ENCODE results near the gene CIDEC.
A peak's percentile ranks its signal among the peaks of the same experiment; 100 is the strongest.
"Not testable (repeated sequence)": the region's sequence is repeated elsewhere in the genome, so short reads cannot be mapped to it uniquely, and the experiment has no call there.

The CIDEC gene

GRCh38 chr3:9902372-9903237 lies 22.6 kb upstream of the CIDEC start, which contains the start of gene IL17RE:
TSS of gene IL17RE (plus strand) at chr3:9902848. CDS start at chr3:9902933, 85 bp downstream.
- in situ Hi-C loops (cut with HindIII; ENCODE audit: low sequenced_read_pairs) = no loop called here
- TF ChIP-seq CTCF (IDR thresholded peaks at IDR 0.05; ENCODE audit: low read depth, low read length) = no peak
- H3K4me3 ChIP-seq (ENCODE audit: low read depth, low read length) = no peak within 1 kb of the TSS
- no peak for DNase-seq (ENCODE audit: low read depth, low spot score)

GRCh38 chr3:9901967-9902366 lies 21.9 kb upstream of the CIDEC start:
- no peak overlapping the region for H3K4me3 ChIP-seq (ENCODE audit: low read depth, low read length)
- TF ChIP-seq CTCF (IDR thresholded peaks at IDR 0.05; ENCODE audit: low read depth, low read length) = no peak
- in situ Hi-C loops (cut with HindIII; ENCODE audit: low sequenced_read_pairs) = no loop called here
- no peak for DNase-seq (ENCODE audit: low read depth, low spot score)

- DNase-seq (ENCODE audit: low read depth, low spot score); in situ Hi-C loops (cut with HindIII; ENCODE audit: low sequenced_read_pairs): not testable (repeated sequence)
Observed at GRCh38 chr3:9900965-9901415, 20.9 kb upstream of the CIDEC start.

GRCh38 chr3:9899289-9899791 lies 19.3 kb upstream of the CIDEC start:
- no peak overlapping the region for H3K4me3 ChIP-seq (ENCODE audit: low read depth, low read length)
- in situ Hi-C loops (cut with HindIII; ENCODE audit: low sequenced_read_pairs) = no loop called here
- no peak for DNase-seq (ENCODE audit: low read depth, low spot score)
- TF ChIP-seq CTCF (IDR thresholded peaks at IDR 0.05; ENCODE audit: low read depth, low read length) = no peak

More at GRCh38 chr3:9900965-9901415, 20.9 kb upstream of the CIDEC start:
- not testable (repeated sequence) for H3K4me3 ChIP-seq (ENCODE audit: low read depth, low read length)

- in situ Hi-C loops (cut with HindIII; ENCODE audit: low sequenced_read_pairs) = no loop called here
- H3K4me3 ChIP-seq (ENCODE audit: low read depth, low read length) = no peak overlapping the region
- DNase-seq (ENCODE audit: low read depth, low spot score) = no peak
- TF ChIP-seq CTCF (IDR thresholded peaks at IDR 0.05; ENCODE audit: low read depth, low read length) = no peak
Observed at GRCh38 chr3:9898467-9899241, 18.6 kb upstream of the CIDEC start.

GRCh38 chr3:9897408-9898372 lies 17.6 kb upstream of the CIDEC start:
- peak; percentile 34 for DNase-seq (ENCODE audit: low read depth, low spot score)
- TF ChIP-seq CTCF (IDR thresholded peaks at IDR 0.05; ENCODE audit: low read depth, low read length) = no peak
- no peak overlapping the region for H3K4me3 ChIP-seq (ENCODE audit: low read depth, low read length)
- in situ Hi-C loops (cut with HindIII; ENCODE audit: low sequenced_read_pairs) = no loop called here

- in situ Hi-C loops (cut with HindIII; ENCODE audit: low sequenced_read_pairs); DNase-seq (ENCODE audit: low read depth, low spot score); H3K4me3 ChIP-seq (ENCODE audit: low read depth, low read length): not testable (repeated sequence)
Observed at GRCh38 chr3:9896755-9897407, 16.8 kb upstream of the CIDEC start.

GRCh38 chr3:9895715-9896114 lies 15.7 kb upstream of the CIDEC start:
- DNase-seq (ENCODE audit: low read depth, low spot score); H3K4me3 ChIP-seq (ENCODE audit: low read depth, low read length); in situ Hi-C loops (cut with HindIII; ENCODE audit: low sequenced_read_pairs): not testable (repeated sequence)
